ENCODE results near the gene GMPPB.
"Not testable (repeated sequence)": the region's sequence is repeated elsewhere in the genome, so short reads cannot be mapped to it uniquely, and the experiment has no call there.

The GMPPB gene

GRCh38 chr3:49712631-49713317, 11.0 kb downstream of the GMPPB start:
- no peak for DNase-seq

GRCh38 chr3:49712166-49712565, 11.6 kb downstream of the GMPPB start:
- no peak for DNase-seq

- no peak for DNase-seq
These were observed 12.3 kb downstream of the GMPPB start for GRCh38 chr3:49711489-49711888.

- no peak for DNase-seq
These were observed 13.9 kb downstream of the GMPPB start for GRCh38 chr3:49709852-49710251.

- DNase-seq = no peak
These were observed 16.7 kb downstream of the GMPPB start for GRCh38 chr3:49707113-49707480.

- no peak for DNase-seq
These were observed 17.2 kb downstream of the GMPPB start for GRCh38 chr3:49706456-49707112.

- no peak for DNase-seq
These were observed 18.3 kb downstream of the GMPPB start for GRCh38 chr3:49705390-49705960.

- no peak for DNase-seq
These were observed 19.1 kb downstream of the GMPPB start for GRCh38 chr3:49704629-49705028.

- no peak for DNase-seq
These were observed 19.8 kb downstream of the GMPPB start for GRCh38 chr3:49703956-49704355.

- DNase-seq = peak; percentile 47
These were observed 20.3 kb downstream of the GMPPB start for GRCh38 chr3:49703443-49703927.

- DNase-seq = no peak
These were observed 21.1 kb downstream of the GMPPB start for GRCh38 chr3:49702672-49703071.

- DNase-seq = no peak
These were observed 22.2 kb downstream of the GMPPB start for GRCh38 chr3:49701388-49702077.

- DNase-seq = no peak
These were observed 23.2 kb downstream of the GMPPB start for GRCh38 chr3:49700453-49701128.

GRCh38 chr3:49700014-49700413, 23.7 kb downstream of the GMPPB start:
- DNase-seq = no peak

GRCh38 chr3:49699281-49699979, 24.3 kb downstream of the GMPPB start:
- DNase-seq = no peak

- not testable (repeated sequence) for DNase-seq
These were observed 28.3 kb downstream of the GMPPB start for GRCh38 chr3:49695350-49696015.

- DNase-seq = not testable (repeated sequence)
These were observed 29.2 kb downstream of the GMPPB start for GRCh38 chr3:49694409-49695070.

GRCh38 chr3:49691481-49691880, 32.3 kb downstream of the GMPPB start:
- DNase-seq = not testable (repeated sequence)

- not testable (repeated sequence) for DNase-seq
These were observed 32.9 kb downstream of the GMPPB start for GRCh38 chr3:49690856-49691255.

- DNase-seq = not testable (repeated sequence)
These were observed 33.7 kb downstream of the GMPPB start for GRCh38 chr3:49689908-49690624.
